HS-5 (cell line): ENCODE data around the gene PLEKHG5.

Experiments used
- DNase-seq: peaks from one replicate; pipeline ENCODE4 v3.0.0-alpha.2; 2012; ENCODE audit warnings: low read depth

Gene PLEKHG5

GRCh38 chr1:6510493-6510892 is 19.0 kb upstream of the PLEKHG5 start:
- DNase-seq: no peak

- no peak for DNase-seq
Observed at GRCh38 chr1:6509919-6510291, 18.4 kb upstream of the PLEKHG5 start.

GRCh38 chr1:6509220-6509918 is 17.9 kb upstream of the PLEKHG5 start:
- no peak for DNase-seq

GRCh38 chr1:6508816-6509189 is 17.3 kb upstream of the PLEKHG5 start:
- no peak for DNase-seq

- no peak for DNase-seq
Observed at GRCh38 chr1:6508154-6508815, 16.8 kb upstream of the PLEKHG5 start.

- DNase-seq: no peak
Observed at GRCh38 chr1:6507461-6507911, 16.0 kb upstream of the PLEKHG5 start.

GRCh38 chr1:6507037-6507428 is 15.6 kb upstream of the PLEKHG5 start:
- DNase-seq: no peak

- DNase-seq: no peak
Observed at GRCh38 chr1:6506210-6507036, 15.0 kb upstream of the PLEKHG5 start.

GRCh38 chr1:6505367-6506209 is 14.1 kb upstream of the PLEKHG5 start:
- no peak for DNase-seq

GRCh38 chr1:6504887-6505286 is 13.4 kb upstream of the PLEKHG5 start:
- no peak for DNase-seq

GRCh38 chr1:6503884-6504602 is 12.6 kb upstream of the PLEKHG5 start:
- no peak for DNase-seq

GRCh38 chr1:6502000-6502891 is 10.8 kb upstream of the PLEKHG5 start:
- no peak for DNase-seq

GRCh38 chr1:6501279-6501813 is 9.9 kb upstream of the PLEKHG5 start:
- no peak for DNase-seq

GRCh38 chr1:6500544-6501278 is 9.2 kb upstream of the PLEKHG5 start:
- DNase-seq: no peak

- no peak for DNase-seq
Observed at GRCh38 chr1:6499296-6499695, 7.8 kb upstream of the PLEKHG5 start.

- DNase-seq: no peak
Observed at GRCh38 chr1:6498576-6499111, 7.2 kb upstream of the PLEKHG5 start.

- DNase-seq: no peak
Observed at GRCh38 chr1:6497867-6498575, 6.6 kb upstream of the PLEKHG5 start.

GRCh38 chr1:6497215-6497866 is 5.9 kb upstream of the PLEKHG5 start:
- no peak for DNase-seq
